BJ (cell line): ENCODE results near the gene PTAFR. TPM values are rescaled to one million over a fixed set of nuclear protein-coding genes. Genes with fewer than 3 reads are reported as not detected.

Experiments
- CTCF ChIA-PET: fragments of 350-600 bp; formaldehyde crosslinking; extraction: SDS; loops from one replicate; lab custom pipeline; 2021; ENCODE audit warnings: antibody characterized with exemption, inconsistent platforms; lab: Yijun Ruan, JAX
- POLR2A ChIA-PET: fragments of 300-600 bp; sonication (Branson Sonifier 250); formaldehyde crosslinking; extraction: SDS; loops from one replicate; lab custom pipeline; 2021; ENCODE audit warnings: antibody characterized with exemption; lab: Charles Lee
- DNase-seq: peaks from one replicate; pipeline ENCODE4 v3.0.0-alpha.2; 2011; ENCODE audit warnings: low read depth
- H3K27me3 ChIP-seq: 2 replicates; pipeline ENCODE4 v1.6.0; 2011; ENCODE audit warnings: low read length; ENCODE audit not compliant: control insufficient read depth, insufficient read depth
- H3K36me3 ChIP-seq: 2 replicates; pipeline ENCODE4 v1.5.1; 2011; ENCODE audit warnings: low read length; ENCODE audit not compliant: control insufficient read depth, insufficient read depth
- H3K4me3 ChIP-seq: 2 replicates; pipeline ENCODE4 v1.5.1; 2011; ENCODE audit warnings: low read depth, mild to moderate bottlenecking, control low read depth, low read length
- polyA plus RNA-seq: library from polyadenylated mRNA; depleted of rRNA; stranded (reverse); fragments of >200 nt; gene quantifications from 2 replicates; pipeline ENCODE4 v1.2.3, GENCODE V29; 2011
- TF ChIP-seq, protein P1 (sequence below): IDR thresholded peaks from 2 replicates; pipeline ENCODE4 v1.5.1; 2011; ENCODE audit warnings: low read depth, mild to moderate bottlenecking, control low read depth, inconsistent platforms, low read length, moderate library complexity; ENCODE audit not compliant: insufficient read depth

Gene PTAFR
- polyA plus RNA-seq, 1 experiment, result 0.10 TPM

DNA sequence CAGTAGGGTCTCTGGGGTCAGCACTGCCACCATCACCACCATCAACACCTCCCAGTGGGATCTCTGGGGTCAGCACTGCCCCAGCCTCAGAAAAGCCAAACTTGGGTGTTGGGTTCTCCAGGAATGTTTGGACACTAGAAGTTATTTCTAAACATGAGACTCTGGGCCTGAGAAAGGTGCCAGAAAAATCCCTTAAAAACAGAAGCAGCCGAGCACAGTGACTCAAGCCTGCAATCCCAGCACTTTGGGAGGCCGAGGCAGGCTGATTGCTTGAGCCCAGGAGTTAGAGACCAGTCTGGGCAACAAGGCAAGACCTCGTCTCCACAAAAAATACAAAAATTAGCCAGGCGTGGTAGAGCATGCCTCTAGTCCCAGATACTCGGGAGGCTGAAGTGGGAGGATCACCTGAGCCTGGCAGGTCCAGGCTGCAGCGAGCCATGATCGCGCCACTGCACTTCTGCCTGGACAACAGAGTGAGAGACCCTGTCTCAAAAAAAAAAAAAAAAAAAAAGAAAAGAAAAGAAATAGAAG, 470 bp downstream of the PTAFR start:
- DNase-seq, result no peak
- Histone ChIP-seq H3K4me3 (no peak overlapping the region), H3K36me3 (no peaks in the 10 kb centered on the region), H3K27me3 (0 out of 2 replicates have a peak, but pooled peaks cover 2% of the 10 kb centered on the region)
- ChIA-PET POLR2A (no interaction called here), CTCF (no interaction called here)
- TF ChIP-seq, protein P1, sequence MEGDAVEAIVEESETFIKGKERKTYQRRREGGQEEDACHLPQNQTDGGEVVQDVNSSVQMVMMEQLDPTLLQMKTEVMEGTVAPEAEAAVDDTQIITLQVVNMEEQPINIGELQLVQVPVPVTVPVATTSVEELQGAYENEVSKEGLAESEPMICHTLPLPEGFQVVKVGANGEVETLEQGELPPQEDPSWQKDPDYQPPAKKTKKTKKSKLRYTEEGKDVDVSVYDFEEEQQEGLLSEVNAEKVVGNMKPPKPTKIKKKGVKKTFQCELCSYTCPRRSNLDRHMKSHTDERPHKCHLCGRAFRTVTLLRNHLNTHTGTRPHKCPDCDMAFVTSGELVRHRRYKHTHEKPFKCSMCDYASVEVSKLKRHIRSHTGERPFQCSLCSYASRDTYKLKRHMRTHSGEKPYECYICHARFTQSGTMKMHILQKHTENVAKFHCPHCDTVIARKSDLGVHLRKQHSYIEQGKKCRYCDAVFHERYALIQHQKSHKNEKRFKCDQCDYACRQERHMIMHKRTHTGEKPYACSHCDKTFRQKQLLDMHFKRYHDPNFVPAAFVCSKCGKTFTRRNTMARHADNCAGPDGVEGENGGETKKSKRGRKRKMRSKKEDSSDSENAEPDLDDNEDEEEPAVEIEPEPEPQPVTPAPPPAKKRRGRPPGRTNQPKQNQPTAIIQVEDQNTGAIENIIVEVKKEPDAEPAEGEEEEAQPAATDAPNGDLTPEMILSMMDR, result no peak

DNA sequence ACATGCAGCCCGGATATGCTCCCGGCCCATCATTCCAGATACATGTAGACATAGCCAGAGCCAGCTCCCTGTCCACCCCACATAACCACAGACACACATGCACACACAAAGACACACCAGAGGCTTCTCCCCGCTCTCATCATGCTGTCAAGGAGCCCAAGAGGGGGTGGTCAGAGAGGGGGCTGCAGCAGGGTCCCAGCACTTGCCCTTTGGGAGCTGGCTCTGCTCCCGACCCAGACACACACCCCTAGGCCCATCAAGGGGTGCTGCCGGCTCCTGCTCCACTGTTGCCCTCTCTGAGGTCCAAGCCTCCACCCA, 2.6 kb downstream of the PTAFR start:
- ChIA-PET POLR2A (no interaction called here), CTCF (no interaction called here)
- no peak for DNase-seq

DNA sequence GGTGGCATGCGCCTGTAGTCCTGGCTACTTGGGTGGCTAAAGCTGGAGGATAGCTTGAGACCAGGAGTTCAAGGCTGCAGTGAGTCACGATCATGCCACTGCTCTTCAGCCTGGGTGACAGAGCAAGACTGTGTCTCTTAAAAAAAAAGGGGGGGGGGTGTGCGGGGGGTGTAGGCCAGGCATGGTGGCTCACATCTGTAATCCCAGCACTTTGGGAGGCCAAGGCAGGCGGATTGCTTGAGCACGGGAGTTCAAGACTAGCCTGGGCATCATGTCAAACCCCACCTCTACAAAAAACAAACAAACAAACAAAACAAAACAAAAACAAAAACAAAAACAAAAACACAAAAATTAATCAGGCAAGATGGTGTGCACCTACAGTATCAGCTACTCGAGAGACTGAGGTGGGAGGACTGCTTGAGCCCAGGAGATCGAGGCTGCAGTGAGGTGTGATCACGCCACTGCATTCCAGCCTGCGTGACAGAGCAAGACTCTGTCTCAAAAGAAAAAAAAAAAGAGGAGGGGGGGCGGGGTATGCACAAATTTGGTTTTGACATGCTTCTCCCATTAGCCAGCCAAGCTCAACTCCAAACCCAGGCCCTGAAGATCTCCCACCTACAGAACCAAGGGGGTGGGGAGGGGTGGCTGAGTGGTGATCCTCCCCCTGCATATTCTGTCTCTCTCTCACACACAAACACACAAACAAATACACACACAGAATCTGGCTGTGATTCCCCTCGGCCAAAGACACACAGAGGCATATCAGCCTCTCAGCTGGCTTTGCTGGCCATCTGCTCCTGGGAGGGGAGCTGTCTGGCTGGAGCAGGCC, 3.1 kb downstream of the PTAFR start:
- no peaks in the 10 kb centered on the region for H3K36me3 ChIP-seq
- POLR2A ChIA-PET, result no interaction called here
- DNase-seq, result no peak
- TF ChIP-seq, protein P1, result no peak
- H3K27me3 ChIP-seq, result 0 out of 2 replicates have a peak, but pooled peaks cover 2% of the 10 kb centered on the region
- H3K4me3 ChIP-seq, result no peak overlapping the region
- CTCF ChIA-PET, result interaction anchor here (1.1 to 1.4 kb wide), 3 partner anchors 10 to 82 kb away, joined by 4 to 6 read pairs (median 5); no protein-coding TSS in a partner anchor

More for the DNA sequence above, 2.6 kb downstream of the PTAFR start:
- Histone ChIP-seq H3K36me3 (no peaks in the 10 kb centered on the region), H3K27me3 (0 out of 2 replicates have a peak, but pooled peaks cover 2% of the 10 kb centered on the region), H3K4me3 (no peak overlapping the region)
- TF ChIP-seq, protein P1, result no peak

DNA sequence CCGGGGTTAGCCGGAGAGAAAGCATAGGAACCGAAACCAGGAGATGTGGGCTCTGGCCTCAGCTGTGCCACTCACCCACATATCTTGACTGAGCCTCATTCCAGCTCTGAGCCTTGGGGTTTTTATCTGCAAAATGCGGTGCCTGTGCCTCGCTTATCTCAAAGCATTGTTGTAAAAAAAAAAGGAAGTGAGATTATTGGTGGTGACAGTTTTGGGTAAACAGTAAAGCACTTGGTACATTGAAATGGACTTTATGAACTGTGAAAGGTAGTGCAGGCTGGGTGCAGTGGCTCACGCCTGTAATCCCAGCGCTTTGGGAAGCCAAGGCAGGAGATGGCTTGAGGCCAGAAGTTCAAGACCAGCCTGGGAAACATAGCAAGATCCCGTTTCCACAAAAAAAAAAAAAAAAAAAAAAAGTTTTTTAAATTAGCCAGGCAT, 3.8 kb downstream of the PTAFR start:
- ChIA-PET CTCF (interaction anchor here (1.1 to 1.4 kb wide), 3 partner anchors 9 to 81 kb away, joined by 4 to 6 read pairs (median 5); no protein-coding TSS in a partner anchor), POLR2A (no interaction called here)
- DNase-seq, result no peak
- TF ChIP-seq, protein P1, result no peak
- Histone ChIP-seq H3K27me3 (0 out of 2 replicates have a peak, but pooled peaks cover 2% of the 10 kb centered on the region), H3K36me3 (no peaks in the 10 kb centered on the region), H3K4me3 (no peak overlapping the region)

DNA sequence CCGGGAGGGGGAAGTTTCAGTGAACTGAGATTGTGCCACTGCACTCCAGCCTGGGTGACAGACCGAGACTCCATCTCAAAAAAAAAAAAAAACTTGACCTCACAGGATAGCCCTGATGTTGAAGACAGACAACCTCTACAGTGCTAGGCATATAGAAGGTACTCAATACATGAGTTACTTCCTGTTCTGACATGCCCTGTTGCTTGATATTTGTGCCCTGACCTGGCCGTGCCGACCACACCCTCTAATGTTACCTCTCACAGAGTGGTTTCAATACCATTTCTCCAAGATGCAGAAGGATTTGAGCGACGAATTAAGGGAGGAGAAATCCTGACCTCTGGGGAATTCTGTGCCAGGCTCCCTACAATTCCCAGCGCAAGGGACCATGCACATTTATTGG, 5.2 kb downstream of the PTAFR start:
- H3K27me3 ChIP-seq, result no peaks in the 10 kb centered on the region
- no peaks in the 10 kb centered on the region for H3K36me3 ChIP-seq
- CTCF ChIA-PET, result interaction anchor here (0.6 kb wide), 1 partner anchor 38 kb away, joined by 3 read pairs; no protein-coding TSS in a partner anchor
- TF ChIP-seq, protein P1, result no peak
- no peak overlapping the region for H3K4me3 ChIP-seq
- DNase-seq, result no peak
- POLR2A ChIA-PET, result no interaction called here
